ENCODE results near the gene TMCC1.
A peak's percentile ranks its signal among the peaks of the same experiment; 100 is the strongest.
"Not testable (repeated sequence)": the region's sequence is repeated elsewhere in the genome, so short reads cannot be mapped to it uniquely, and the experiment has no call there.

The TMCC1 gene

GRCh38 chr3:129919806-129920205 lies 26.3 kb upstream of the TMCC1 start:
- Histone ChIP-seq H3K4me1 (ENCODE audit: control insufficient read depth in 1 of 2, insufficient read depth in 2 of 2, low read length in 2 of 2) (no peaks in the 10 kb centered on the region), H3K27ac (ENCODE audit: low read length) (no peak overlapping the region), H3K36me3 (ENCODE audit: control insufficient read depth in 1 of 2, insufficient read depth in 2 of 2, low read length in 2 of 2) (no peaks in the 10 kb centered on the region), H3K9me3 (ENCODE audit: control insufficient read depth in 1 of 2, low read length in 2 of 2) (peaks cover 7 to 40% of the 10 kb centered on the region in 2 donors), H3K27me3 (ENCODE audit: low read depth, low read length) (no peaks in the 10 kb centered on the region), H3K4me3 (ENCODE audit: low read depth in 1 of 2, low read length in 2 of 2) (no peak overlapping the region)

- H3K27me3 ChIP-seq (ENCODE audit: low read depth, low read length): no peaks in the 10 kb centered on the region
- no peaks in the 10 kb centered on the region for H3K36me3 ChIP-seq (ENCODE audit: control insufficient read depth in 1 of 2, insufficient read depth in 2 of 2, low read length in 2 of 2)
- H3K9me3 ChIP-seq (ENCODE audit: control insufficient read depth in 1 of 2, low read length in 2 of 2): peaks cover 7 to 40% of the 10 kb centered on the region in 2 donors
- no peaks in the 10 kb centered on the region for H3K4me1 ChIP-seq (ENCODE audit: control insufficient read depth in 1 of 2, insufficient read depth in 2 of 2, low read length in 2 of 2)
- no peak overlapping the region for H3K4me3 ChIP-seq (ENCODE audit: low read depth in 1 of 2, low read length in 2 of 2)
- H3K27ac ChIP-seq (ENCODE audit: low read length): no peak overlapping the region
Observed at GRCh38 chr3:129919357-129919756, 25.8 kb upstream of the TMCC1 start.

DNA sequence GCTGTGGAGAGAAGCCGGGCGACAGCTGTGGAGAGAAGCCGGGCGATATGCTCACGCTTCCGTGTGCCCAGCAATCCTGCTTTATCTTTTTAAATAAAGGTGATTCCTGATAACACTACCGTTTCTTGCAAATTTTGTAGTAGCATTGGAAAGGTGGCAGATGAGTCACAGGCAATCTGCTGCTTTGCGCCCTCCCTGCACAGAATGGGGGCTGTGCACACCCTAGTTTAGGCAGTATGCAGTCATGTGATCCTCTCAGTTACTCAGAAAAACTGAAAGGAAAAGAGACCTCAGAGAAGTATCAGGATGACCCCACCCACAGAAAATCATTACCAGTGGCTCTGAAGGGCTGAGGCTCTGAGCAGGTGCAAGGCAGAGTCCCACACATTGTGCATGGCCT lies 24.9 kb upstream of the TMCC1 start:
- Histone ChIP-seq H3K4me1 (ENCODE audit: control insufficient read depth in 1 of 2, insufficient read depth in 2 of 2, low read length in 2 of 2) (no peaks in the 10 kb centered on the region), H3K9me3 (ENCODE audit: control insufficient read depth in 1 of 2, low read length in 2 of 2) (peaks cover 7 to 40% of the 10 kb centered on the region in 2 donors), H3K27ac (ENCODE audit: low read length) (no peak overlapping the region), H3K36me3 (ENCODE audit: control insufficient read depth in 1 of 2, insufficient read depth in 2 of 2, low read length in 2 of 2) (no peaks in the 10 kb centered on the region), H3K27me3 (ENCODE audit: low read depth, low read length) (no peaks in the 10 kb centered on the region), H3K4me3 (ENCODE audit: low read depth in 1 of 2, low read length in 2 of 2) (peak overlapping the region in 1 of 2 donors; percentile 47)

DNA sequence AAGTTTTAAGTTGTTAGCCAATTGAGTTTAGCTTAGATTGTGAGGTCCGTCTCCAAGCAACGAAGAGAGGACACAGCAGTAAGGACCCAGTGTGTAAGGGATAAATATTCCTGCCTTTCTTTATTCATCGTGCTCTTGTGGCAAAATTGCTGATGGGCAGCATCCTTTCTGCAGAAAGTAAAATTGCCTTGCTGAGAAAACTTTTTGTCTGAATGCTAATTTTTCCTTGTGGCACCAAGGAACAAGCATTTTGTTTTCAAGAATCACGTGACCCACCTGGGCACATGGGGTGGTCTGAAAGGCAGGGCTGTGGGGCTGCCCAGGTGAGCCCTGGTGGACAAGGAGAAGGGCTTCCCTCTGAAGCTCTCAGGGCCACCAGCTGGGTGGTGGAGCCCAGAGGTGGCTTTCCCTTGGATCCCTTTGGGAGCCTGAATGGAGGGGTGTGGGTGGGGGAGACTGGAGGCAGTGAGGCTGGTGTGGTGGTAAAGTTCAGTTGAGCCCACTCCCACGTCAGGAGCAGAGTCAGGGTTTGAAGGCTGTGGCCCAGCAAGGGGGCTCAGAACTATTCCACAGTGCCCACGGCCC lies 24.0 kb upstream of the TMCC1 start:
- Histone ChIP-seq H3K36me3 (ENCODE audit: control insufficient read depth in 1 of 2, insufficient read depth in 2 of 2, low read length in 2 of 2) (no peaks in the 10 kb centered on the region), H3K27ac (ENCODE audit: low read length) (no peak overlapping the region), H3K9me3 (ENCODE audit: control insufficient read depth in 1 of 2, low read length in 2 of 2) (peaks cover 7 to 37% of the 10 kb centered on the region in 2 donors)

DNA sequence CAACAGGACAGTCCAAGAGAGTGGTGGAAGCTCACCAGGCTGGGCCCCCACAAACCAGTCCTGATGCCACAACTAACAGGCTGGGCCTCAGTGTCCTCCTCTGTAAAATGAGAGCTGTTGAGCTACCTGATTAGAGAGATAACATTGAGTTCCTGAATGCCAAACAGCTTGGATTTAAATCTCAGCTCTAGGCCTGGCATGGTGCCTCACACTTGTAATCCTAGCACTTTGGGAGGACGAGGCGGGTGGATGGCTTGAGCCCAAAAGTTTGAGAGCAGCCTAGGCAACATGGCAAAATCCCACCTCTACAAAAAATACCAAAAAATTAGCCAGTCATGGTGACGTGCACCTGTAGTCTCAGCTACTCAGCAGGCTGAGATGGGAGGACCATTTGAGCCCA lies 20.1 kb upstream of the TMCC1 start:
- Histone ChIP-seq H3K9me3 (ENCODE audit: control insufficient read depth in 1 of 2, low read length in 2 of 2) (peaks cover 7 to 32% of the 10 kb centered on the region in 2 donors), H3K4me3 (ENCODE audit: low read depth in 1 of 2, low read length in 2 of 2) (no peak overlapping the region), H3K4me1 (ENCODE audit: control insufficient read depth in 1 of 2, insufficient read depth in 2 of 2, low read length in 2 of 2) (no peaks in the 10 kb centered on the region), H3K36me3 (ENCODE audit: control insufficient read depth in 1 of 2, insufficient read depth in 2 of 2, low read length in 2 of 2) (no peaks in the 10 kb centered on the region), H3K27me3 (ENCODE audit: low read depth, low read length) (no peaks in the 10 kb centered on the region), H3K27ac (ENCODE audit: low read length) (no peak overlapping the region)

More for the DNA sequence above, 24.0 kb upstream of the TMCC1 start:
- H3K4me3 ChIP-seq (ENCODE audit: low read depth in 1 of 2, low read length in 2 of 2): peak overlapping the region in 1 of 2 donors; percentile 47
- no peaks in the 10 kb centered on the region for H3K27me3 ChIP-seq (ENCODE audit: low read depth, low read length)
- no peaks in the 10 kb centered on the region for H3K4me1 ChIP-seq (ENCODE audit: control insufficient read depth in 1 of 2, insufficient read depth in 2 of 2, low read length in 2 of 2)

- Histone ChIP-seq H3K4me1 (ENCODE audit: control insufficient read depth in 1 of 2, insufficient read depth in 2 of 2, low read length in 2 of 2) (no peaks in the 10 kb centered on the region), H3K36me3 (ENCODE audit: control insufficient read depth in 1 of 2, insufficient read depth in 2 of 2, low read length in 2 of 2) (no peaks in the 10 kb centered on the region), H3K4me3 (ENCODE audit: low read depth in 1 of 2, low read length in 2 of 2) (no peak overlapping the region), H3K9me3 (ENCODE audit: control insufficient read depth in 1 of 2, low read length in 2 of 2) (peaks cover 0 to 21% of the 10 kb centered on the region in 2 donors), H3K27me3 (ENCODE audit: low read depth, low read length) (no peaks in the 10 kb centered on the region), H3K27ac (ENCODE audit: low read length) (no peak overlapping the region)
Observed at GRCh38 chr3:129911261-129911861, 17.9 kb upstream of the TMCC1 start.

DNA sequence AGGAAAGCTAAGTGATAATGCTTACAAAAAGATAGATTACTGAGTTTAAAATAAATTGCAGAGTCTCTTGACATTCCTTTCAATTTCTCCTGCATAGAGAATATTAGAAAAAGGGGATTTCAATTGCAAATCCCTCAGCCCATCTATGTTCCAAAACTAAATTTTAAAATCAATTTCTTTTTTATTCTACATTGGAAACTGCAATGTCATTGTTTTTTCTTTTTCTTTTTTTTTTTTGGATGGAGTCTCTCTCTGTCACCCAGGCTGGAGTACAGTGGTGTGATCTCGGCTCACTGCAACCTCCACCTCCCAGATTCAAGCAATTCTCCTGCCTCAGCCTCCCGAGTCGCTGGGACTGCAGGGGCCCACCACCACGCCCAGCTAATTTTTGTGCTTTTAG lies 15.7 kb upstream of the TMCC1 start:
- H3K9me3 ChIP-seq (ENCODE audit: control insufficient read depth in 1 of 2, low read length in 2 of 2): peaks cover 0 to 19% of the 10 kb centered on the region in 2 donors
- not testable (repeated sequence) for H3K4me1 ChIP-seq (ENCODE audit: control insufficient read depth in 1 of 2, insufficient read depth in 2 of 2, low read length in 2 of 2); H3K4me3 ChIP-seq (ENCODE audit: low read depth in 1 of 2, low read length in 2 of 2); H3K27ac ChIP-seq (ENCODE audit: low read length); H3K27me3 ChIP-seq (ENCODE audit: low read depth, low read length); H3K36me3 ChIP-seq (ENCODE audit: control insufficient read depth in 1 of 2, insufficient read depth in 2 of 2, low read length in 2 of 2)

- Histone ChIP-seq H3K36me3 (ENCODE audit: control insufficient read depth in 1 of 2, insufficient read depth in 2 of 2, low read length in 2 of 2) (peaks cover 0 to 7% of the 10 kb centered on the region in 2 donors), H3K4me3 (ENCODE audit: low read depth in 1 of 2, low read length in 2 of 2) (no peak overlapping the region), H3K4me1 (ENCODE audit: control insufficient read depth in 1 of 2, insufficient read depth in 2 of 2, low read length in 2 of 2) (no peaks in the 10 kb centered on the region), H3K9me3 (ENCODE audit: control insufficient read depth in 1 of 2, low read length in 2 of 2) (peaks cover 0 to 19% of the 10 kb centered on the region in 2 donors), H3K27me3 (ENCODE audit: low read depth, low read length) (no peaks in the 10 kb centered on the region), H3K27ac (ENCODE audit: low read length) (no peak overlapping the region)
Observed at GRCh38 chr3:129908417-129908816, 14.9 kb upstream of the TMCC1 start.

- H3K9me3 ChIP-seq (ENCODE audit: control insufficient read depth in 1 of 2, low read length in 2 of 2); H3K4me3 ChIP-seq (ENCODE audit: low read depth in 1 of 2, low read length in 2 of 2); H3K27me3 ChIP-seq (ENCODE audit: low read depth, low read length); H3K27ac ChIP-seq (ENCODE audit: low read length); H3K4me1 ChIP-seq (ENCODE audit: control insufficient read depth in 1 of 2, insufficient read depth in 2 of 2, low read length in 2 of 2); H3K36me3 ChIP-seq (ENCODE audit: control insufficient read depth in 1 of 2, insufficient read depth in 2 of 2, low read length in 2 of 2): not testable (repeated sequence)
Observed at GRCh38 chr3:129901272-129901671, 7.8 kb upstream of the TMCC1 start.

DNA sequence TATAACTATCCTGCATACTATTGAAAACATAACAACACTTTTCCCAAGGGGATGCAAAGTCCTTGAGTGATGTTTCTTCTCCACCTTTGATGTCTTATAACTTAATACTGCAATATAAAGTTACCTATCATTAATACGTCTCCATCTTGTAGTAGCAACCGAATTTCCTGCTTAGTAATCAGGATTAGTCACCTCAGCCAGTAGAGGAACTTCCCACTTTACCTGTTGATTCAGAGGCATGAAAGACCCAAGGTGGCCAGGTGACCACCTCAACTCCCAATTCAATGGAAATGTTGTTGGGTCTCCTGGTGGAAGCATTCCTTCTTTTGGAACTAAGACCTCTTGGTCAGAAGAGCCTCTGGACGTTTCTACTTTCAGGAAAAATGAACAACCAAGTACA lies 3.5 kb upstream of the TMCC1 start:
- Histone ChIP-seq H3K36me3 (ENCODE audit: control insufficient read depth in 1 of 2, insufficient read depth in 2 of 2, low read length in 2 of 2) (no peaks in the 10 kb centered on the region), H3K27ac (ENCODE audit: low read length) (no peak overlapping the region), H3K27me3 (ENCODE audit: low read depth, low read length) (no peaks in the 10 kb centered on the region), H3K4me1 (ENCODE audit: control insufficient read depth in 1 of 2, insufficient read depth in 2 of 2, low read length in 2 of 2) (peaks cover 5 to 10% of the 10 kb centered on the region in 2 donors), H3K9me3 (ENCODE audit: control insufficient read depth in 1 of 2, low read length in 2 of 2) (no peaks in the 10 kb centered on the region), H3K4me3 (ENCODE audit: low read depth in 1 of 2, low read length in 2 of 2) (no peak overlapping the region)

GRCh38 chr3:129892857-129893580 lies 492 bp downstream of the TMCC1 start:
- Histone ChIP-seq H3K9me3 (ENCODE audit: control insufficient read depth in 1 of 2, low read length in 2 of 2) (no peaks in the 10 kb centered on the region), H3K4me3 (ENCODE audit: low read depth in 1 of 2, low read length in 2 of 2) (peak overlapping the region; percentile 87 to 92), H3K27me3 (ENCODE audit: low read depth, low read length) (no peaks in the 10 kb centered on the region), H3K27ac (ENCODE audit: low read length) (peak overlapping the region; percentile 97), H3K4me1 (ENCODE audit: control insufficient read depth in 1 of 2, insufficient read depth in 2 of 2, low read length in 2 of 2) (peaks cover 13 to 21% of the 10 kb centered on the region in 2 donors), H3K36me3 (ENCODE audit: control insufficient read depth in 1 of 2, insufficient read depth in 2 of 2, low read length in 2 of 2) (no peaks in the 10 kb centered on the region)

Measured in muscle layer of duodenum (tissue), 2 donors.